IPS-NIHi7 (cell line): ENCODE results near the gene GRAMD4.

Experiments
- DNase-seq: peaks from one replicate; pipeline ENCODE4 v3.0.0; 2012; ENCODE audit warnings: mixed read lengths; ENCODE audit errors: extremely low spot score

The GRAMD4 gene

GRCh38 chr22:46619830-46620501 is at the start of gene GRAMD4:
Gene GRAMD4, plus strand, starts transcription at chr22:46620386. Its CDS starts 6,414 bp downstream, at chr22:46626800.
- DNase-seq = no peak

- DNase-seq = no peak
These were observed 48.4 kb upstream of the GRAMD4 start for GRCh38 chr22:46571642-46572250.

- DNase-seq = no peak
These were observed 47.0 kb upstream of the GRAMD4 start for GRCh38 chr22:46572911-46573780.

- no peak for DNase-seq
These were observed 46.3 kb upstream of the GRAMD4 start for GRCh38 chr22:46573781-46574437.

GRCh38 chr22:46574438-46574992 is 45.7 kb upstream of the GRAMD4 start:
- DNase-seq = no peak

- peak; percentile 64 for DNase-seq
These were observed 44.9 kb upstream of the GRAMD4 start for GRCh38 chr22:46574993-46575910.

- peak; percentile 60 for DNase-seq
These were observed 44.2 kb upstream of the GRAMD4 start for GRCh38 chr22:46575911-46576555.

- DNase-seq = peak; percentile 86
These were observed 43.4 kb upstream of the GRAMD4 start for GRCh38 chr22:46576556-46577367.

- no peak for DNase-seq
These were observed 42.6 kb upstream of the GRAMD4 start for GRCh38 chr22:46577368-46578249.

GRCh38 chr22:46578251-46578823 is 41.8 kb upstream of the GRAMD4 start:
- no peak for DNase-seq

- no peak for DNase-seq
These were observed 41.2 kb upstream of the GRAMD4 start for GRCh38 chr22:46578824-46579561.

GRCh38 chr22:46579751-46580449 is 40.3 kb upstream of the GRAMD4 start:
- DNase-seq = no peak

- no peak for DNase-seq
These were observed 39.1 kb upstream of the GRAMD4 start for GRCh38 chr22:46580940-46581537.

- DNase-seq = no peak
These were observed 38.5 kb upstream of the GRAMD4 start for GRCh38 chr22:46581538-46582244.

- DNase-seq = no peak
These were observed 37.8 kb upstream of the GRAMD4 start for GRCh38 chr22:46582281-46582933.
